GM18909 (cell line): Measurements from ENCODE around the gene MFF.

Source experiments
- ATAC-seq: cut with Tn5 transposase; IDR thresholded peaks from one replicate; pipeline ENCODE4 v1.9.1; 2021; ENCODE audit warnings: mild to moderate bottlenecking; ENCODE audit not compliant: unreplicated experiment, poor library complexity

Gene MFF

GRCh38 chr2:227324995-227325838, at the start of gene MFF:
Gene MFF, plus strand, starts transcription at chr2:227325251. Its CDS starts 5,415 bp downstream, at chr2:227330666.
- ATAC-seq = peak; percentile 98

- no peak for ATAC-seq
Observed at GRCh38 chr2:227280895-227281294, 44.2 kb upstream of the MFF start.

- ATAC-seq = no peak
Observed at GRCh38 chr2:227285741-227286236, 39.3 kb upstream of the MFF start.

GRCh38 chr2:227287771-227288170, 37.3 kb upstream of the MFF start:
- no peak for ATAC-seq

GRCh38 chr2:227292314-227292713, 32.7 kb upstream of the MFF start:
- ATAC-seq = no peak

- no peak for ATAC-seq
Observed at GRCh38 chr2:227293531-227293930, 31.5 kb upstream of the MFF start.

- ATAC-seq = no peak
Observed at GRCh38 chr2:227295806-227296205, 29.2 kb upstream of the MFF start.

- ATAC-seq = no peak
Observed at GRCh38 chr2:227296671-227297405, 28.2 kb upstream of the MFF start.

- ATAC-seq = no peak
Observed at GRCh38 chr2:227301523-227301922, 23.5 kb upstream of the MFF start.

- ATAC-seq = peak; percentile 77
Observed at GRCh38 chr2:227308784-227309183, 16.3 kb upstream of the MFF start.

- ATAC-seq = no peak
Observed at GRCh38 chr2:227310756-227311110, 14.3 kb upstream of the MFF start.

- ATAC-seq = no peak
Observed at GRCh38 chr2:227311861-227312506, 13.1 kb upstream of the MFF start.

- ATAC-seq = no peak
Observed at GRCh38 chr2:227312579-227312978, 12.5 kb upstream of the MFF start.

GRCh38 chr2:227313310-227313709, 11.7 kb upstream of the MFF start:
- no peak for ATAC-seq

GRCh38 chr2:227317834-227318233, 7.2 kb upstream of the MFF start:
- ATAC-seq = no peak

GRCh38 chr2:227320305-227321094, 4.6 kb upstream of the MFF start:
- no peak for ATAC-seq

GRCh38 chr2:227322530-227323205, 2.4 kb upstream of the MFF start:
- ATAC-seq = no peak

GRCh38 chr2:227323818-227324217, 1.2 kb upstream of the MFF start:
- ATAC-seq = no peak

- peak; percentile 15 for ATAC-seq
Observed at GRCh38 chr2:227324642-227324994, 433 bp upstream of the MFF start.

GRCh38 chr2:227325839-227326195, 766 bp downstream of the MFF start:
- peak; percentile 13 for ATAC-seq
